Lower leg skin (tissue), 4 donors: ENCODE measurements around the gene POT1. TPM values are rescaled to one million over a fixed set of nuclear protein-coding genes. Genes with fewer than 3 reads are reported as not detected.

ENCODE experiments used
- DNase-seq, 2 donors: peaks; one replicate each; pipeline ENCODE4 v3.0.0-alpha.2; 2019; ENCODE audit warnings: low spot score in 2 of 2
- H3K4me3 ChIP-seq: fragments of 200-600 bp; sonication (generic); 2 replicates; pipeline ENCODE4 v1.5.1; 2017; ENCODE audit warnings: mild to moderate bottlenecking, low read depth; ENCODE audit not compliant: poor library complexity, severe bottlenecking
- CTCF ChIP-seq, 3 donors: fragments of 450-650 bp; IDR thresholded peaks; one replicate each; pipeline ENCODE4 v1.5.1; 2016; ENCODE audit warnings: antibody characterized with exemption in 3 of 3, mild to moderate bottlenecking in 3 of 3, moderate library complexity in 2 of 3
- POLR2A ChIP-seq, 2 donors: fragments of 450-650 bp; IDR thresholded peaks; one replicate each; pipeline ENCODE4 v1.6.1; 2016 to 2017; ENCODE audit warnings: antibody characterized with exemption in 2 of 2, mild to moderate bottlenecking in 1 of 2, moderate library complexity in 1 of 2
- WGBS, 2 donors: methylation state at CpG; one replicate each; pipeline ENCODE4 v1.1.5; 2018; 5-methylcytosine and 5-hydroxymethylcytosine counted together
- intact Hi-C: fragments of 100-400 bp; cut with DNase I; formaldehyde crosslinking; loops from one replicate; pipeline ENCODE4 v1.15.0; 2023; ENCODE audit warnings: low total_unique reads
- total RNA-seq, 4 donors: library from RNA; depleted of rRNA; stranded (reverse); fragments of >200 nt; gene quantifications; one replicate each; pipeline ENCODE4 v1.1.0, GENCODE V29; 2016

POT1 gene
- total RNA-seq, 4 donors from 2014 or later = 13.9 to 17.8 (median 14.9) TPM

- DNase-seq = no peak
- WGBS, 2 donors = 83 to 87% methylated on average over 3 of the region's 3 CpGs
- intact Hi-C loops = no loop called here
- TF ChIP-seq CTCF (IDR thresholded peaks at IDR 0.05) = no peak
- H3K4me3 ChIP-seq = no peak overlapping the region
Measured at GRCh38 chr7:124856299-124856888, 73.2 kb downstream of the POT1 start.

GRCh38 chr7:124843336-124843735 is 86.3 kb downstream of the POT1 start:
- H3K4me3 ChIP-seq = no peak overlapping the region
- DNase-seq = no peak
- intact Hi-C loops = no loop called here
- TF ChIP-seq CTCF (IDR thresholded peaks at IDR 0.05) (no peak), POLR2A (IDR thresholded peaks at IDR 0.05) (no peak)

GRCh38 chr7:124840435-124840834 is 89.2 kb downstream of the POT1 start:
- H3K4me3 ChIP-seq = no peak overlapping the region
- no peak for DNase-seq
- 86 to 89% methylated on average over 1 of the region's 1 CpG for WGBS, 2 donors
- intact Hi-C loops = no loop called here
- no peak for TF ChIP-seq POLR2A (IDR thresholded peaks at IDR 0.05)
- TF ChIP-seq CTCF (IDR thresholded peaks at IDR 0.05) = no peak

GRCh38 chr7:124839687-124840086 is 89.9 kb downstream of the POT1 start:
- intact Hi-C loops = no loop called here
- 89 to 100% methylated on average over 1 of the region's 1 CpG for WGBS, 2 donors
- no peak overlapping the region for H3K4me3 ChIP-seq
- TF ChIP-seq CTCF (IDR thresholded peaks at IDR 0.05) (no peak), POLR2A (IDR thresholded peaks at IDR 0.05) (no peak)
- DNase-seq = no peak

GRCh38 chr7:124836173-124836572 is 93.5 kb downstream of the POT1 start:
- intact Hi-C loops = no loop called here
- TF ChIP-seq POLR2A (IDR thresholded peaks at IDR 0.05) = no peak
- no peak for TF ChIP-seq CTCF (IDR thresholded peaks at IDR 0.05)
- 79 to 84% methylated on average over 1 of the region's 1 CpG for WGBS, 2 donors
- no peak for DNase-seq
- no peak overlapping the region for H3K4me3 ChIP-seq

- TF ChIP-seq POLR2A (IDR thresholded peaks at IDR 0.05) = no peak
- TF ChIP-seq CTCF (IDR thresholded peaks at IDR 0.05) = no peak
- DNase-seq = no peak
- H3K4me3 ChIP-seq = no peak overlapping the region
- WGBS, 2 donors = 91 to 98% methylated on average over 5 of the region's 5 CpGs
- intact Hi-C loops = no loop called here
Measured at GRCh38 chr7:124818807-124819206, 110.8 kb downstream of the POT1 start.
